CD14-positive monocyte (primary cell): ENCODE measurements around the gene CYTH1. TPM values are rescaled to one million over a fixed set of nuclear protein-coding genes. Genes with fewer than 3 reads are reported as not detected.
A peak's percentile ranks its signal among the peaks of the same experiment; 100 is the strongest.

Experiments used
- DNase-seq, 3 donors: peaks; one replicate each; pipeline ENCODE4 v3.0.0-alpha.2; 2011 to 2022
- H2AFZ ChIP-seq: 2 replicates; pipeline ENCODE4 v1.6.0; 2012; ENCODE audit warnings: mild to moderate bottlenecking, low read depth, low read length, inconsistent platforms; ENCODE audit not compliant: insufficient read depth, poor library complexity, severe bottlenecking
- H3K27ac ChIP-seq, 2 donors: 1 replicate in 1 of 2; 2 replicates in 1 of 2; pipeline ENCODE4 v1.5.1; 2012 to 2013; ENCODE audit warnings: low read length in 2 of 2, control low read depth in 1 of 2, inconsistent platforms in 1 of 2, low read depth in 1 of 2, mild to moderate bottlenecking in 1 of 2
- H3K27me3 ChIP-seq, 2 donors: one replicate each; pipeline versions ENCODE4 v1.6.0 to v1.6.1; 2011 to 2013; ENCODE audit warnings: low read length in 2 of 2; ENCODE audit not compliant: control insufficient read depth in 2 of 2, insufficient read depth in 2 of 2
- H3K36me3 ChIP-seq, 2 donors: replicated peaks in 1 of 2; 1 replicate in 1 of 2; 2 replicates in 1 of 2; pipeline versions ENCODE4 v1.5.1 to v1.6.1; 2012 to 2013; ENCODE audit warnings: low read length in 2 of 2, control low read depth in 1 of 2, inconsistent platforms in 1 of 2, mild to moderate bottlenecking in 1 of 2; ENCODE audit not compliant: insufficient read depth in 2 of 2, control insufficient read depth in 1 of 2
- H3K4me1 ChIP-seq, 2 donors: 1 replicate in 1 of 2; 2 replicates in 1 of 2; pipeline versions ENCODE4 v1.5.1 to v1.6.1; 2012 to 2013; ENCODE audit warnings: low read length in 2 of 2, control low read depth in 1 of 2, inconsistent platforms in 1 of 2, mild to moderate bottlenecking in 1 of 2, moderate library complexity in 1 of 2; ENCODE audit not compliant: insufficient read depth in 2 of 2, control insufficient read depth in 1 of 2
- H3K4me2 ChIP-seq: replicated peaks from 2 replicates; pipeline ENCODE3; 2012; ENCODE audit warnings: low read length, moderate library complexity, mild to moderate bottlenecking; ENCODE audit not compliant: poor library complexity, severe bottlenecking; ENCODE audit errors: extremely low read depth
- H3K4me3 ChIP-seq, 3 experiments: fragments of 200-600 bp in 1 of 3; sonication (generic) in 1 of 3; replicated peaks in 1 of 3; 1 replicate in 2 of 3; 2 replicates in 1 of 3; pipeline ENCODE4 v1.5.1; 2011 to 2013; ENCODE audit warnings: low read length in 3 of 3, mild to moderate bottlenecking in 3 of 3, control low read depth in 2 of 3, low read depth in 2 of 3, inconsistent platforms in 1 of 3, moderate library complexity in 1 of 3
- H3K79me2 ChIP-seq: 2 replicates; pipeline ENCODE4 v1.6.0; 2012; ENCODE audit warnings: mild to moderate bottlenecking, control low read depth, inconsistent platforms, low read length, moderate library complexity; ENCODE audit not compliant: insufficient read depth
- H3K9ac ChIP-seq: 2 replicates; pipeline ENCODE4 v1.6.0; 2017; ENCODE audit warnings: low read length, mild to moderate bottlenecking; ENCODE audit not compliant: insufficient read depth, poor library complexity, severe bottlenecking
- H3K9me3 ChIP-seq, 2 donors: replicated peaks in 1 of 2; 1 replicate in 1 of 2; 2 replicates in 1 of 2; pipeline versions ENCODE4 v1.5.1 to v1.6.1; 2012 to 2013; ENCODE audit warnings: low read length in 2 of 2, control low read depth in 1 of 2; ENCODE audit not compliant: control insufficient read depth in 1 of 2, insufficient read depth in 1 of 2
- H4K20me1 ChIP-seq: 2 replicates; pipeline ENCODE4 v1.6.0; 2012; ENCODE audit warnings: mild to moderate bottlenecking, low read length, control low read depth, moderate library complexity; ENCODE audit not compliant: insufficient read depth
- H3K27ac Mint-ChIP-seq, 7 donors: one replicate each; pipeline ENCODE4 v1.8.0; 2020; ENCODE audit warnings: mild to moderate bottlenecking in 7 of 7, mixed read lengths in 7 of 7, moderate library complexity in 6 of 7, inconsistent platforms in 2 of 7
- H3K27me3 Mint-ChIP-seq, 3 donors: one replicate each; pipeline ENCODE4 v1.8.0; 2021 to 2022; ENCODE audit warnings: low read depth in 3 of 3, mild to moderate bottlenecking in 3 of 3, mixed read lengths in 3 of 3, moderate library complexity in 3 of 3, inconsistent platforms in 1 of 3
- H3K36me3 Mint-ChIP-seq, 2 donors: one replicate each; pipeline ENCODE4 v1.8.0; 2020; ENCODE audit warnings: mixed read lengths in 2 of 2, inconsistent platforms in 1 of 2, mild to moderate bottlenecking in 1 of 2
- H3K4me1 Mint-ChIP-seq: one replicate; pipeline ENCODE4 v1.8.0; 2020; ENCODE audit warnings: mild to moderate bottlenecking, mixed read lengths
- H3K4me3 Mint-ChIP-seq, 2 donors: one replicate each; pipeline ENCODE4 v1.8.0; 2020; ENCODE audit warnings: mild to moderate bottlenecking in 2 of 2, mixed read lengths in 2 of 2, moderate library complexity in 1 of 2
- H3K9me3 Mint-ChIP-seq, 7 donors: one replicate each; pipeline ENCODE4 v1.8.0; 2020 to 2022; ENCODE audit warnings: mixed read lengths in 7 of 7, mild to moderate bottlenecking in 6 of 7, moderate library complexity in 6 of 7, inconsistent platforms in 2 of 7
- CTCF ChIP-seq: fragments of 200-600 bp; IDR thresholded peaks from one replicate; pipeline ENCODE4 v1.8.0; 2022; ENCODE audit warnings: antibody characterized with exemption, mild to moderate bottlenecking
- WGBS: methylation state at CpG from one replicate; pipeline ENCODE4 v1.1.5; 2013; ENCODE audit warnings: missing lambda C conversion rate; ENCODE audit not compliant: insufficient coverage; 5-methylcytosine and 5-hydroxymethylcytosine counted together
- intact Hi-C, 2 donors: fragments of 100-400 bp; cut with micrococcal nuclease; formaldehyde crosslinking; loops; one replicate each; pipeline versions ENCODE4 v1.15.0 to v1.15.1; 2023
- polyA plus RNA-seq, 3 donors: library from polyadenylated mRNA; depleted of rRNA in 1 of 3; unstranded in 2 of 3; stranded (reverse) in 1 of 3; fragments of 300-500 nt in 2 of 3; fragments of >200 nt in 1 of 3; fragmentation: Illumina TruSeq in 2 of 3; gene quantifications; 1 replicate in 2 of 3; 2 replicates in 1 of 3; pipeline ENCODE4 v1.2.3, GENCODE V29; 2012 to 2021

The CYTH1 gene
- polyA plus RNA-seq, 3 donors: 68.6 to 211 (median 80.9) TPM

GRCh38 chr17:78729641-78730040, 52.4 kb downstream of the CYTH1 start:
- Histone ChIP-seq H3K4me3 (no peak overlapping the region), H3K27ac (peak overlapping the region in 1 of 2 donors; percentile 31), H3K36me3 (peaks cover 11 to 36% of the 10 kb centered on the region in 2 donors), H3K9me3 (no peaks in the 10 kb centered on the region), H3K4me2 (no peak overlapping the region), H3K79me2 (peaks cover 100% of the 10 kb centered on the region), H4K20me1 (peaks cover 100% of the 10 kb centered on the region), H3K4me1 (peaks cover 8 to 28% of the 10 kb centered on the region in 2 donors), H3K9ac (no peak overlapping the region), H2AFZ (no peak overlapping the region), H3K27me3 (no peaks in the 10 kb centered on the region)
- TF ChIP-seq CTCF: no peak
- Mint-ChIP-seq H3K4me1 (peaks cover 63% of the 10 kb centered on the region), H3K36me3 (peaks cover 40 to 43% of the 10 kb centered on the region in 2 donors), H3K9me3 (peaks cover 0 to 2% (median 0%) of the 10 kb centered on the region in 7 donors), H3K27ac (peak overlapping the region in 4 of 7 donors; percentile 25 to 62 (median 39)), H3K4me3 (no peak overlapping the region), H3K27me3 (peaks cover 0 to 3% (median 0%) of the 10 kb centered on the region in 3 donors)
- intact Hi-C loops: no loop called here
- no peak for DNase-seq
- no CpG with 5 or more reads among the region's 1 CpG for WGBS

- Histone ChIP-seq H3K4me3 (no peak overlapping the region), H3K9me3 (no peaks in the 10 kb centered on the region), H3K4me1 (peaks cover 8 to 25% of the 10 kb centered on the region in 2 donors), H3K9ac (no peak overlapping the region), H3K27ac (no peak overlapping the region), H3K36me3 (peaks cover 11 to 47% of the 10 kb centered on the region in 2 donors), H3K27me3 (no peaks in the 10 kb centered on the region), H3K79me2 (peaks cover 100% of the 10 kb centered on the region), H3K4me2 (no peak overlapping the region), H4K20me1 (peaks cover 100% of the 10 kb centered on the region), H2AFZ (no peak overlapping the region)
- no peak overlapping the region for H3K4me3 Mint-ChIP-seq
- no peak for TF ChIP-seq CTCF
- peaks cover 66% of the 10 kb centered on the region for H3K4me1 Mint-ChIP-seq
- intact Hi-C loops: no loop called here
- DNase-seq: no peak
- H3K9me3 Mint-ChIP-seq: peaks cover 0 to 2% (median 0%) of the 10 kb centered on the region in 7 donors
- H3K27ac Mint-ChIP-seq: no peak overlapping the region
- peaks cover 44 to 46% of the 10 kb centered on the region in 2 donors for H3K36me3 Mint-ChIP-seq
- H3K27me3 Mint-ChIP-seq: peaks cover 0 to 3% (median 0%) of the 10 kb centered on the region in 3 donors
- no CpG with 5 or more reads among the region's 7 CpGs for WGBS
Observed at GRCh38 chr17:78728495-78728894, 53.6 kb downstream of the CYTH1 start.
